HCT116 (cell line): Measurements from ENCODE around the gene GLDN. TPM values are rescaled to one million over a fixed set of nuclear protein-coding genes. Genes with fewer than 3 reads are reported as not detected.

ENCODE experiments used
- ATAC-seq: fragments of 200-7000 bp; cut with Tn5 transposase; 2 replicates; pipeline ENCODE4 v1.9.1; 2020; ENCODE audit warnings: mild to moderate bottlenecking, moderate library complexity
- BruUV-seq: library from RNA; stranded (reverse); fragments of 400-500 nt; replicated peaks from 2 replicates; lab custom pipeline; 2021; lab: Mats Ljungman, UMichigan
- CTCF ChIA-PET: fragments of 300-600 bp; sonication (Branson Sonifier 250); formaldehyde crosslinking; loops from one replicate; lab custom pipeline; 2021; ENCODE audit warnings: antibody characterized with exemption; lab: Charles Lee
- POLR2A ChIA-PET: fragments of 300-600, 350-600 bp; sonication (Branson Sonifier 250); formaldehyde crosslinking; loops from one replicate; lab custom pipeline; 2021; ENCODE audit warnings: antibody characterized with exemption; lab: Charles Lee
- RAD21 ChIA-PET, 2 experiments: fragments of 300-600 bp; sonication (Branson Sonifier 250); formaldehyde crosslinking; loops; one replicate each; lab custom pipeline; 2023; ENCODE audit warnings: low total read pairs in 2 of 2; ENCODE audit not compliant: uncharacterized antibody in 2 of 2, unreplicated experiment in 2 of 2, low non-redundant PET in 1 of 2; lab: Charles Lee
- DNase-seq: peaks from one replicate; pipeline ENCODE4 v3.0.0-alpha.2; 2010; ENCODE audit warnings: low read depth, low spot score
- H2AFZ ChIP-seq: fragments of 200-600 bp; shearing (Covaris generic), sonication (generic); 2 replicates; pipeline ENCODE4 v1.6.1; 2017; ENCODE audit warnings: low read depth, mixed run types, mixed read lengths, antibody characterized with exemption, low read length; ENCODE audit not compliant: poor library complexity, severe bottlenecking
- H3K27ac ChIP-seq: 2 replicates; pipeline ENCODE4 v1.5.1; 2012; ENCODE audit warnings: low read depth, low read length
- H3K27me3 ChIP-seq: fragments of 200-600 bp; sonication (generic); 2 replicates; pipeline ENCODE4 v1.6.1; 2016; ENCODE audit warnings: mixed run types, low read length, mixed read lengths; ENCODE audit not compliant: insufficient read depth
- H3K36me3 ChIP-seq, 2 experiments: fragments of 200-500 bp in 1 of 2; fragments of 200-600 bp in 1 of 2; sonication (Bioruptor generic) in 1 of 2; sonication (generic) in 1 of 2; 2 replicates each; pipeline versions ENCODE4 v1.5.1 to v1.6.1; 2014 to 2016; ENCODE audit warnings: low read length in 2 of 2, inconsistent platforms in 1 of 2, mixed read lengths in 1 of 2, mixed run types in 1 of 2; ENCODE audit not compliant: insufficient read depth in 2 of 2, control insufficient read depth in 1 of 2
- H3K4me1 ChIP-seq, 2 experiments: fragments of 200-600 bp in 1 of 2; sonication (generic) in 1 of 2; 2 replicates each; pipeline versions ENCODE4 v1.5.1 to v1.6.1; 2012 to 2017; ENCODE audit warnings: low read length in 2 of 2, inconsistent platforms in 1 of 2, mild to moderate bottlenecking in 1 of 2, mixed read lengths in 1 of 2, mixed run types in 1 of 2, moderate library complexity in 1 of 2; ENCODE audit not compliant: insufficient read depth in 2 of 2, control insufficient read depth in 1 of 2
- H3K4me2 ChIP-seq: fragments of 200-600 bp; sonication (generic); 2 replicates; pipeline ENCODE4 v1.6.1; 2017; ENCODE audit warnings: mixed run types, low read length, mixed read lengths
- H3K4me3 ChIP-seq, 2 experiments: fragments of 200-600 bp in 1 of 2; sonication (generic) in 1 of 2; replicated peaks in 1 of 2; 2 replicates each; pipeline ENCODE4 v1.5.1; 2011 to 2016; ENCODE audit warnings: low read length in 2 of 2, control low read depth in 1 of 2, low read depth in 1 of 2, mild to moderate bottlenecking in 1 of 2, mixed read lengths in 1 of 2, mixed run types in 1 of 2
- H3K79me2 ChIP-seq: fragments of 200-600 bp; sonication (generic); 2 replicates; pipeline ENCODE4 v1.6.1; 2017; ENCODE audit warnings: mild to moderate bottlenecking, mixed run types, low read length, moderate library complexity, mixed read lengths; ENCODE audit not compliant: insufficient read depth
- H3K9ac ChIP-seq: fragments of 200-600 bp; sonication (generic); 2 replicates; pipeline ENCODE4 v1.6.1; 2016; ENCODE audit warnings: low read length, mixed read lengths
- H3K9me2 ChIP-seq: fragments of 200-600 bp; sonication (generic), shearing (Covaris generic); 2 replicates; pipeline ENCODE4 v1.6.1; 2017; ENCODE audit warnings: mixed run types, mild to moderate bottlenecking, moderate library complexity; ENCODE audit not compliant: insufficient read depth
- H3K9me3 ChIP-seq, 2 experiments: fragments of 200-500 bp in 1 of 2; fragments of 200-600 bp in 1 of 2; sonication (Bioruptor generic) in 1 of 2; sonication (generic) in 1 of 2; 2 replicates each; pipeline ENCODE4 v1.6.1; 2014 to 2017; ENCODE audit warnings: low read length in 2 of 2, mixed read lengths in 2 of 2, inconsistent platforms in 1 of 2, low read depth in 1 of 2, mild to moderate bottlenecking in 1 of 2, mixed run types in 1 of 2, moderate library complexity in 1 of 2; ENCODE audit not compliant: control insufficient read depth in 1 of 2, insufficient read depth in 1 of 2
- H4K20me1 ChIP-seq: fragments of 200-600 bp; sonication (generic), shearing (Covaris generic); 2 replicates; pipeline ENCODE4 v1.6.1; 2017; ENCODE audit warnings: mixed run types, mild to moderate bottlenecking, moderate library complexity; ENCODE audit not compliant: insufficient read depth
- CEBPB ChIP-seq: IDR thresholded peaks from 2 replicates; pipeline ENCODE4 v1.6.1; 2012; ENCODE audit warnings: low read depth
- CTCF ChIP-seq, 3 experiments: fragments of 200-600 bp in 1 of 3; sonication (generic) in 1 of 3; IDR thresholded peaks in 2 of 3; conservative IDR thresholded peaks in 1 of 3; 2 replicates each; pipeline ENCODE4 v1.5.1; 2012 to 2017; ENCODE audit warnings: low read depth in 2 of 3, low read length in 2 of 3, antibody characterized with exemption in 1 of 3, borderline replicate concordance in 1 of 3, control low read depth in 1 of 3, mild to moderate bottlenecking in 1 of 3, mixed read lengths in 1 of 3, mixed run types in 1 of 3, moderate library complexity in 1 of 3; ENCODE audit not compliant: insufficient read depth in 1 of 3
- EGR1 ChIP-seq: IDR thresholded peaks from 2 replicates; pipeline ENCODE4 v1.6.1; 2012; ENCODE audit warnings: low read depth
- EZH2 ChIP-seq: fragments of 200-600 bp; sonication (generic); IDR thresholded peaks from 2 replicates; pipeline ENCODE4 v1.6.1; 2017; ENCODE audit warnings: antibody characterized with exemption, mixed run types
- FOSL1 ChIP-seq: IDR thresholded peaks from 2 replicates; pipeline ENCODE4 v1.6.1; 2012; ENCODE audit warnings: low read depth
- POLR2A ChIP-seq: IDR thresholded peaks from 2 replicates; pipeline ENCODE4 v1.7.0; 2011; ENCODE audit warnings: borderline replicate concordance; ENCODE audit not compliant: insufficient read depth, insufficient read length; ENCODE audit errors: extremely low read depth
- POLR2AphosphoS5 ChIP-seq: IDR thresholded peaks from 2 replicates; pipeline ENCODE4 v1.6.1; 2011; ENCODE audit warnings: mild to moderate bottlenecking, low read depth, low read length, moderate library complexity
- RAD21 ChIP-seq: IDR thresholded peaks from 2 replicates; pipeline ENCODE4 v1.6.1; 2012; ENCODE audit warnings: low read depth, mild to moderate bottlenecking
- SIN3A ChIP-seq: IDR thresholded peaks from 2 replicates; pipeline ENCODE4 v1.6.1; 2012; ENCODE audit warnings: low read depth
- SRF ChIP-seq: IDR thresholded peaks from 2 replicates; pipeline ENCODE4 v1.6.1; 2012; ENCODE audit warnings: low read depth
- TCF7L2 ChIP-seq: IDR thresholded peaks from 2 replicates; pipeline ENCODE4 v1.7.0; 2011; ENCODE audit warnings: borderline replicate concordance, inconsistent platforms; ENCODE audit not compliant: insufficient read depth, insufficient read length; ENCODE audit errors: extremely low read depth
- YY1 ChIP-seq: IDR thresholded peaks from 2 replicates; pipeline ENCODE4 v1.6.1; 2011; ENCODE audit warnings: low read length, low read depth, moderate library complexity, mild to moderate bottlenecking; ENCODE audit not compliant: insufficient replicate concordance; ENCODE audit errors: extremely low read depth
- intact Hi-C: fragments of 100-400 bp; cut with micrococcal nuclease; formaldehyde crosslinking; loops from 2 replicates; pipeline ENCODE4 v1.10.0; 2022
- total RNA-seq: library from RNA; stranded (reverse); gene quantifications from one replicate; pipeline ENCODE4 v1.2.1, GENCODE V29; 2021; ENCODE audit not compliant: unreplicated experiment
- TF ChIP-seq, protein P1 (sequence below): IDR thresholded peaks from 2 replicates; pipeline ENCODE4 v1.6.1; 2012; ENCODE audit warnings: low read depth

GLDN gene
- total RNA-seq, 1 experiment from 2014 or later, result 3.0 TPM

DNA sequence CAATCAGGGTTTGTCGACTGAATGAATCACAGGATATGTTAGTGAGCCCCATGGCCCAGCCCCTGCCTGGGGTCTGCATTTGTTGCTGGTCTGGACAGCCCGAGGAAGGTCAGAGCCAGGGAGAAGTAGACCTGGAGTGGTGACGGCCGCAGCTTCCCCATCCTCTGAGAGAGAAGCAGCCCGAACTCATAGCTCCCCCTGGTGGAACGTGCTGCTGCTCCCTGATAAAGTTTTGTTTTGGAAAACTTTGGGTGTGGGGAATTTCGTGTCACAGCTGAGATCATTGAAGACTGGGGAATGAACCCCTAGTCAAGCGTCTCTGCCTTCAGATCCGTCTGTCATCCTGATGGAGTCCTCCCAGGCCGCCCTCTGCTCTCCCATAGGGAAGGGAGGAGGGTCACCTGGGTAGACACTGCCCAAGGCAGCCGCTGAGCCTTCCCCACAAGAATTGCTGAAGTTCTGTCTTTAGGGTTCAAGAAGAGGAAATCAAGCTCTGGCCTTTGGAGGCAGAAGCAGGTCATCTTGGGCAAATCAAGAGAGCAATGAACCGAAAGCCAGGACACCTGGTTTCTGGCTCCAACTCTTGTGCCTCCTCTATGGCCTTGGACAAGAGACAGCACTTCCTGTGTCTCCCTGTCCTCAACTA lies 60.5 kb downstream of the GLDN start:
- POLR2A ChIA-PET, result no interaction called here
- intact Hi-C loops, result loop anchor here (1.0 to 2.0 kb wide), 2 partner anchors 121 to 239 kb away; no protein-coding TSS in a partner anchor
- CTCF ChIA-PET, result interaction anchor here (0.5 to 4.0 kb wide), 23 partner anchors 9 to 458 kb away, joined by 3 to 68 read pairs (median 5); no protein-coding TSS in a partner anchor
- H3K4me3 ChIP-seq, result no peak overlapping the region
- H3K79me2 ChIP-seq, result no peaks in the 10 kb centered on the region
- H3K4me1 ChIP-seq, result no peaks in the 10 kb centered on the region
- no peaks in the 10 kb centered on the region for H3K9me2 ChIP-seq
- RAD21 ChIA-PET, result interaction anchor here in 1 of 2 experiments (1.5 kb wide), 1 partner anchor 239 kb away, joined by 4 read pairs; no protein-coding TSS in a partner anchor
- BruUV-seq, result no TSS peak
- H3K9me3 ChIP-seq, result no peaks in the 10 kb centered on the region
- H3K27me3 ChIP-seq, result no peaks in the 10 kb centered on the region
- H3K4me2 ChIP-seq, result no peak overlapping the region
- DNase-seq, result no peak
- peak; percentile 81 for ATAC-seq
- no peak overlapping the region for H3K27ac ChIP-seq
- no peak overlapping the region for H2AFZ ChIP-seq
- no peak overlapping the region for H3K9ac ChIP-seq
- TF ChIP-seq TCF7L2 (no peak), POLR2AphosphoS5 (no peak), YY1 (no peak), CEBPB (no peak), SIN3A (no peak), POLR2A (no peak), CTCF (IDR thresholded peaks at IDR 0.05 in 2 of 3, conservative IDR thresholded peaks at IDR 0.05 in 1 of 3; ENCODE audit: borderline replicate concordance in 1 of 3, insufficient read depth in 1 of 3, low read depth in 2 of 3, low read length in 2 of 3) (peak; percentile 40 to 84 (median 82); a peak in 5 of 6 replicates), EZH2 (no peak), EGR1 (no peak), SRF (no peak), RAD21 (peak; percentile 60), FOSL1 (no peak)
- TF ChIP-seq, protein P1, sequence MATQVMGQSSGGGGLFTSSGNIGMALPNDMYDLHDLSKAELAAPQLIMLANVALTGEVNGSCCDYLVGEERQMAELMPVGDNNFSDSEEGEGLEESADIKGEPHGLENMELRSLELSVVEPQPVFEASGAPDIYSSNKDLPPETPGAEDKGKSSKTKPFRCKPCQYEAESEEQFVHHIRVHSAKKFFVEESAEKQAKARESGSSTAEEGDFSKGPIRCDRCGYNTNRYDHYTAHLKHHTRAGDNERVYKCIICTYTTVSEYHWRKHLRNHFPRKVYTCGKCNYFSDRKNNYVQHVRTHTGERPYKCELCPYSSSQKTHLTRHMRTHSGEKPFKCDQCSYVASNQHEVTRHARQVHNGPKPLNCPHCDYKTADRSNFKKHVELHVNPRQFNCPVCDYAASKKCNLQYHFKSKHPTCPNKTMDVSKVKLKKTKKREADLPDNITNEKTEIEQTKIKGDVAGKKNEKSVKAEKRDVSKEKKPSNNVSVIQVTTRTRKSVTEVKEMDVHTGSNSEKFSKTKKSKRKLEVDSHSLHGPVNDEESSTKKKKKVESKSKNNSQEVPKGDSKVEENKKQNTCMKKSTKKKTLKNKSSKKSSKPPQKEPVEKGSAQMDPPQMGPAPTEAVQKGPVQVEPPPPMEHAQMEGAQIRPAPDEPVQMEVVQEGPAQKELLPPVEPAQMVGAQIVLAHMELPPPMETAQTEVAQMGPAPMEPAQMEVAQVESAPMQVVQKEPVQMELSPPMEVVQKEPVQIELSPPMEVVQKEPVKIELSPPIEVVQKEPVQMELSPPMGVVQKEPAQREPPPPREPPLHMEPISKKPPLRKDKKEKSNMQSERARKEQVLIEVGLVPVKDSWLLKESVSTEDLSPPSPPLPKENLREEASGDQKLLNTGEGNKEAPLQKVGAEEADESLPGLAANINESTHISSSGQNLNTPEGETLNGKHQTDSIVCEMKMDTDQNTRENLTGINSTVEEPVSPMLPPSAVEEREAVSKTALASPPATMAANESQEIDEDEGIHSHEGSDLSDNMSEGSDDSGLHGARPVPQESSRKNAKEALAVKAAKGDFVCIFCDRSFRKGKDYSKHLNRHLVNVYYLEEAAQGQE, result no peak
- no peaks in the 10 kb centered on the region for H4K20me1 ChIP-seq
- H3K36me3 ChIP-seq, result no peaks in the 10 kb centered on the region
